Motor neuron (in vitro differentiated cells): Measurements from ENCODE around the gene SOAT2. TPM values are rescaled to one million over a fixed set of nuclear protein-coding genes. Genes with fewer than 3 reads are reported as not detected.
"Not testable (repeated sequence)": the region's sequence is repeated elsewhere in the genome, so short reads cannot be mapped to it uniquely, and the experiment has no call there.

Experiments used
- ATAC-seq, 8 experiments: fragments of 200-7000 bp; cut with Tn5 transposase; replicated peaks in 6 of 8; 2 replicates each; pipeline ENCODE4 v1.8.0; 2021; ENCODE audit warnings: mild to moderate bottlenecking in 8 of 8, moderate library complexity in 8 of 8
- H3K27ac ChIP-seq, 2 donors: fragments of 250-450 bp; sonication (Bioruptor Pico); 2 replicates each; pipeline ENCODE4 v1.9.0; 2021; ENCODE audit warnings: antibody characterized with exemption in 2 of 2, mild to moderate bottlenecking in 2 of 2, moderate library complexity in 1 of 2
- H3K4me1 ChIP-seq, 2 donors: fragments of 250-450 bp; sonication (Bioruptor Pico); replicated peaks in 1 of 2; 2 replicates each; pipeline ENCODE4 v1.6.1; 2021; ENCODE audit warnings: antibody characterized with exemption in 2 of 2, mild to moderate bottlenecking in 2 of 2, moderate library complexity in 1 of 2
- H3K4me3 ChIP-seq, 5 donors: fragments of 250-450 bp; sonication (Bioruptor Pico); 2 replicates each; pipeline ENCODE4 v1.9.0; 2021; ENCODE audit warnings: antibody characterized with exemption in 5 of 5, mild to moderate bottlenecking in 5 of 5, moderate library complexity in 4 of 5
- WGBS, 10 experiments: fragments of 450-650 bp; shearing (Covaris generic); methylation state at CpG; one replicate each; pipeline ENCODE4 v1.0.0; 2022; 5-methylcytosine and 5-hydroxymethylcytosine counted together
- in situ Hi-C, 9 experiments: fragments of 400-800 bp; cut with MboI; loops; one replicate each; pipeline ENCODE4 v1.15.0; 2021; ENCODE audit warnings: low sequenced_read_pairs in 9 of 9, low pct_unique_long_range_greater_than_20kb in 2 of 9; ENCODE audit not compliant: unreplicated experiment in 9 of 9
- total RNA-seq, 8 experiments: library from RNA; unstranded; fragments of 300-600 nt; gene quantifications; 2 replicates each; pipeline versions ENCODE4 v1.2.3 to v1.2.4, GENCODE V29; 2022

The SOAT2 gene
- total RNA-seq, 8 experiments from 2014 or later = 1.0 to 1.8 TPM; not detected in 6

GRCh38 chr12:53112431-53112830 is 9.1 kb downstream of the SOAT2 start:
- 80 to 100% (median 91%) methylated on average over 2 to 7 of the region's 7 CpGs for WGBS, 10 experiments
- H3K4me3 ChIP-seq, H3K27ac ChIP-seq, ATAC-seq, in situ Hi-C loops, H3K4me1 ChIP-seq: not testable (repeated sequence)

GRCh38 chr12:53113136-53113705 is 9.9 kb downstream of the SOAT2 start:
- Histone ChIP-seq H3K27ac (no peak overlapping the region), H3K4me1 (no peaks in the 10 kb centered on the region), H3K4me3 (no peak overlapping the region)
- in situ Hi-C loops = no loop called here
- ATAC-seq = peak in 2 of 8 experiments; percentile 52 to 69
- WGBS, 10 experiments = 25 to 76% (median 42%) methylated on average over 1 to 11 of the region's 12 CpGs; no CpG with 5 or more reads in 4 of the 10 experiments

GRCh38 chr12:53113951-53114350 is 10.7 kb downstream of the SOAT2 start:
- no peak for ATAC-seq
- Histone ChIP-seq H3K27ac (no peak overlapping the region), H3K4me1 (no peaks in the 10 kb centered on the region), H3K4me3 (no peak overlapping the region)
- in situ Hi-C loops = no loop called here

GRCh38 chr12:53115112-53115890 is 12.0 kb downstream of the SOAT2 start:
- no peak overlapping the region for H3K27ac ChIP-seq
- ATAC-seq = no peak
- 60 to 100% (median 94%) methylated on average over 1 to 12 of the region's 33 CpGs; no CpG with 5 or more reads in 5 of the 10 experiments for WGBS, 10 experiments

DNA sequence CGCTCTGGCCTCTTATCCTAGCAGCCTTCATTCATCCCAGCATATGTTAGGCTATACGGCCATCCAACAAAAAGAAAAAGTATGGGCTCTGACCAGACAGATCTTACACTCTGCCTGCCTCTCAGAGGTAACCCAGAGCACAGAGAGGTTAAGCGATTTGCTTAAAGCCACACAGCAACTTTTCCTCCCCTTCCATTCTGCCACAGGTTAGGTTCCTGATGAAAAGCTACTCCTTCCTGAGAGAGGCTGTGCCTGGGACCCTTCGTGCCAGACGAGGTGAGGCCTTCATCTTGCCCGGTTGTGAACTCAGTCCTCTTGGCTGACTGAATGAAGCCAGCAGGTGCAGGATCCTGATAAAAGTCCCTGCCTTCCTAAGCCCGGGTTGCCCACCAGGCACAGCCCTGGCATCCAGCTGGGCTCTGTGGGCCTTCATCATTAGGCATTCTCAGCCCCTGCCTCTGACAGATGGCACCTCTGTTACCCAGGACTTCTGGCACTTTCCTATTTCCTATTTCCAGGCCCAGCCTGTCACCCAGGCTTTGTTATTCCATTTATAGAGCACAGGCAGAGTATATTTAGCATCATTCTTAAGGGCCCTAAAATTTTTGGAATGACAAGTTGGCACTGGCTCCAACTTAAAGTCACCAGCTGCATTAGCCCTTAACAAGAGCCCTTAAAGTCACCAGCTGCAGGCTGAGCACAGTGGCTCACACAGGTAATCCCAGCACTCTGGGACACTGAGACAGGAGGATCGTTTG is 12.8 kb downstream of the SOAT2 start:
- 11 to 100% (median 94%) methylated on average over 1 to 6 of the region's 8 CpGs; no CpG with 5 or more reads in 2 of the 10 experiments for WGBS, 10 experiments
- no peaks in the 10 kb centered on the region for H3K4me1 ChIP-seq
- in situ Hi-C loops = no loop called here
- H3K4me3 ChIP-seq = no peak overlapping the region
- H3K27ac ChIP-seq = no peak overlapping the region
- ATAC-seq = no peak

More at GRCh38 chr12:53115112-53115890, 12.0 kb downstream of the SOAT2 start:
- Histone ChIP-seq H3K4me3 (no peak overlapping the region), H3K4me1 (no peaks in the 10 kb centered on the region)
- in situ Hi-C loops = no loop called here

- H3K4me1 ChIP-seq = no peaks in the 10 kb centered on the region
- WGBS, 10 experiments = 40 to 75% (median 69%) methylated on average over 1 to 3 of the region's 8 CpGs; no CpG with 5 or more reads in 5 of the 10 experiments
- H3K27ac ChIP-seq = no peak overlapping the region
- in situ Hi-C loops = no loop called here
- no peak for ATAC-seq
- H3K4me3 ChIP-seq = no peak overlapping the region
Observed at GRCh38 chr12:53118751-53119300, 15.5 kb downstream of the SOAT2 start.

DNA sequence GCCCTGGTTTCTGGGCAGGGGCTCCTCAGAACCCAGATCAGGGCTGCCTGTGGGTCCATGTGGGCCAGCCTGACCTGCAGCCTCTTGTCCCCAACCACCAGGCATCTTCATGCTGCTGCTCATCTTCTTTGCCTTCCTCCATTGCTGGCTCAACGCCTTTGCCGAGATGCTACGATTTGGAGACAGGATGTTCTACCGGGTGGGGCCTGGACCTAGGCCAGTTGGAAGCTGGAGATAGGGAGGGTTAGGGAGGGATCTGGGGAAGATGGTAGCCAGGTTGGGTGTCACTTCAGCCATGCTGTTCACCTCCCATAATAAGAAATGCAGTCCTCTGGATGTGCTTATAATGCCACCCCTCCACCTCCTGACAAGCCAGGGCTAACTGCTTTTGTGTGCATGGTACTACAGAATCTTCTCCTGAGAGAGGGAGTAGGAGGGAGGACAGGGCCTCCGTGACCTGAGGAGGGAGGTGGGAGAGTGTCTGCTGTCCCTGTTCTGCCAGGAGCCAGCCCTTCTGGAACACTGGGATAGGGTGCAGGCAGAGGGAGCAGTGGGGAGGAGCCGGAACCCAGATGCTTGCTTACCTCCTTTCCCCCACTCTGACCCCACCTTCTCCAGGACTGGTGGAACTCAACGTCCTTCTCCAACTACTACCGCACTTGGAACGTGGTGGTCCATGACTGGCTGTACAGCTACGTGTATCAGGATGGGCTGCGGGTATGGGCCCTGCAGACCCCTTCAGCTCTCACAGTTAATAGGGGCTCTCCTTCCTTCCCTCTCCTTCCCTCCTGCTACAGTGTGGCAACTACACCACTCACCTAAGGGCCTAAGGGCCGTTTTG is 17.6 kb downstream of the SOAT2 start:
- ATAC-seq = no peak

GRCh38 chr12:53122961-53123468 is 19.7 kb downstream of the SOAT2 start:
- no peak overlapping the region for H3K4me3 ChIP-seq
- H3K27ac ChIP-seq = no peak overlapping the region
- in situ Hi-C loops = no loop called here
- WGBS, 10 experiments = 0 to 100% methylated on average over 1 of the region's 10 CpGs; no CpG with 5 or more reads in 8 of the 10 experiments
- H3K4me1 ChIP-seq = no peaks in the 10 kb centered on the region
- peak in 3 of 8 experiments; percentile 78 to 95 (median 81) for ATAC-seq

More for the DNA sequence above, 17.6 kb downstream of the SOAT2 start:
- H3K4me1 ChIP-seq = no peaks in the 10 kb centered on the region
- no peak overlapping the region for H3K27ac ChIP-seq
- in situ Hi-C loops = no loop called here
- WGBS, 10 experiments = 0 to 100% (median 87%) methylated on average over 1 to 6 of the region's 12 CpGs; no CpG with 5 or more reads in 1 of the 10 experiments
- H3K4me3 ChIP-seq = no peak overlapping the region

- Histone ChIP-seq H3K4me3 (no peak overlapping the region), H3K4me1 (no peaks in the 10 kb centered on the region), H3K27ac (no peak overlapping the region)
- 0 to 93% (median 75%) methylated on average over 1 to 5 of the region's 16 CpGs; no CpG with 5 or more reads in 3 of the 10 experiments for WGBS, 10 experiments
- in situ Hi-C loops = no loop called here
- ATAC-seq = peak in 2 of 8 experiments; percentile 5 to 15
Observed at GRCh38 chr12:53123578-53124351, 20.5 kb downstream of the SOAT2 start.

GRCh38 chr12:53124352-53124723 is 21.1 kb downstream of the SOAT2 start:
- no peak for ATAC-seq
- in situ Hi-C loops = no loop called here
- no peaks in the 10 kb centered on the region for H3K4me1 ChIP-seq
- no peak overlapping the region for H3K27ac ChIP-seq
- no peak overlapping the region for H3K4me3 ChIP-seq

GRCh38 chr12:53127169-53127568 is 23.9 kb downstream of the SOAT2 start:
- WGBS, 10 experiments = 35 to 100% (median 75%) methylated on average over 1 of the region's 1 CpG; no CpG with 5 or more reads in 1 of the 10 experiments
- in situ Hi-C loops = no loop called here
- H3K27ac ChIP-seq = no peak overlapping the region
- H3K4me3 ChIP-seq = no peak overlapping the region
- no peaks in the 10 kb centered on the region for H3K4me1 ChIP-seq
- ATAC-seq = no peak
